GM21619 (cell line): ENCODE data around the gene SH3RF1.

Source experiments
- ATAC-seq: cut with Tn5 transposase; IDR thresholded peaks from one replicate; pipeline ENCODE4 v1.9.1; 2021; ENCODE audit not compliant: unreplicated experiment

SH3RF1 gene

GRCh38 chr4:169048868-169049414 is 221.8 kb downstream of the SH3RF1 start:
- ATAC-seq = no peak

- no peak for ATAC-seq
Measured at GRCh38 chr4:169047956-169048355, 222.8 kb downstream of the SH3RF1 start.

- no peak for ATAC-seq
Measured at GRCh38 chr4:169045862-169046584, 224.7 kb downstream of the SH3RF1 start.

GRCh38 chr4:169044714-169045447 is 225.9 kb downstream of the SH3RF1 start:
- no peak for ATAC-seq
